ENCODE data around the gene IGSF21.

Gene IGSF21

GRCh38 chr1:18401921-18402320 is 294.3 kb downstream of the IGSF21 start:
- Histone ChIP-seq H3K27me3 (ENCODE audit: insufficient read depth, low read depth, severe bottlenecking) (no peaks in the 10 kb centered on the region), H3K9me3 (ENCODE audit: severe bottlenecking) (no peaks in the 10 kb centered on the region), H3K36me3 (no peaks in the 10 kb centered on the region), H3K4me3 (ENCODE audit: low read depth, low read length) (no peak overlapping the region), H3K27ac (no peak overlapping the region)
- DNase-seq = no peak
- TF ChIP-seq CTCF (IDR thresholded peaks at IDR 0.05; ENCODE audit: low read depth, low read length) = no peak

GRCh38 chr1:18404460-18404859 is 296.9 kb downstream of the IGSF21 start:
- Histone ChIP-seq H3K9me3 (ENCODE audit: severe bottlenecking) (no peaks in the 10 kb centered on the region), H3K36me3 (no peaks in the 10 kb centered on the region), H3K27me3 (ENCODE audit: insufficient read depth, low read depth, severe bottlenecking) (no peaks in the 10 kb centered on the region), H3K4me3 (ENCODE audit: low read depth, low read length) (no peak overlapping the region), H3K27ac (no peak overlapping the region)
- TF ChIP-seq CTCF (IDR thresholded peaks at IDR 0.05; ENCODE audit: low read depth, low read length) = no peak
- DNase-seq = no peak

- Histone ChIP-seq H3K27ac (no peak overlapping the region), H3K4me3 (ENCODE audit: low read depth, low read length) (no peak overlapping the region), H3K27me3 (ENCODE audit: insufficient read depth, low read depth, severe bottlenecking) (no peaks in the 10 kb centered on the region), H3K9me3 (ENCODE audit: severe bottlenecking) (peaks cover 11% of the 10 kb centered on the region), H3K36me3 (no peaks in the 10 kb centered on the region)
- TF ChIP-seq CTCF (IDR thresholded peaks at IDR 0.05; ENCODE audit: low read depth, low read length) = no peak
- no peak for DNase-seq
Measured at GRCh38 chr1:18407166-18408045, 299.8 kb downstream of the IGSF21 start.

- no peak overlapping the region for H3K4me3 ChIP-seq (ENCODE audit: low read depth, low read length)
- TF ChIP-seq CTCF (IDR thresholded peaks at IDR 0.05; ENCODE audit: low read depth, low read length) = no peak
- no peak for DNase-seq
- H3K27me3 ChIP-seq (ENCODE audit: insufficient read depth, low read depth, severe bottlenecking) = no peaks in the 10 kb centered on the region
- no peak overlapping the region for H3K27ac ChIP-seq
- peaks cover 14% of the 10 kb centered on the region for H3K9me3 ChIP-seq (ENCODE audit: severe bottlenecking)
- H3K36me3 ChIP-seq = no peaks in the 10 kb centered on the region
Measured at GRCh38 chr1:18408656-18409370, 301.2 kb downstream of the IGSF21 start.

GRCh38 chr1:18409609-18410237 is 302.1 kb downstream of the IGSF21 start:
- no peak for TF ChIP-seq CTCF (IDR thresholded peaks at IDR 0.05; ENCODE audit: low read depth, low read length)
- Histone ChIP-seq H3K27ac (no peak overlapping the region), H3K4me3 (ENCODE audit: low read depth, low read length) (no peak overlapping the region), H3K27me3 (ENCODE audit: insufficient read depth, low read depth, severe bottlenecking) (no peaks in the 10 kb centered on the region), H3K9me3 (ENCODE audit: severe bottlenecking) (peaks cover 14% of the 10 kb centered on the region), H3K36me3 (no peaks in the 10 kb centered on the region)
- DNase-seq = no peak

Data from WERI-Rb-1 (cell line).